RWPE2 (cell line): ENCODE results near the gene TTC28.

ENCODE experiments used
- ATAC-seq: fragments of 200-7000 bp; cut with Tn5 transposase; 3 replicates; pipeline ENCODE4 v1.9.1; 2021; ENCODE audit warnings: low read depth
- DNase-seq: peaks from one replicate; pipeline ENCODE4 v3.0.0-alpha.2; 2020; ENCODE audit warnings: low spot score
- H3K27ac ChIP-seq: fragments of 450-650 bp; 2 replicates; pipeline ENCODE4 v1.5.1; 2017; ENCODE audit warnings: mild to moderate bottlenecking; ENCODE audit not compliant: poor library complexity, severe bottlenecking
- H3K27me3 ChIP-seq: fragments of 250-450 bp; sonication (Bioruptor Pico); 2 replicates; pipeline ENCODE4 v1.5.1; 2021; ENCODE audit warnings: mild to moderate bottlenecking, moderate library complexity; ENCODE audit not compliant: insufficient read depth, poor library complexity, severe bottlenecking
- H3K36me3 ChIP-seq: fragments of 250-450 bp; sonication (Bioruptor Pico); 2 replicates; pipeline ENCODE4 v1.5.1; 2020; ENCODE audit warnings: low read depth, mild to moderate bottlenecking, moderate library complexity
- H3K4me1 ChIP-seq: fragments of 250-450 bp; sonication (Bioruptor Pico); 2 replicates; pipeline ENCODE4 v1.5.1; 2021; ENCODE audit warnings: mild to moderate bottlenecking, moderate library complexity; ENCODE audit not compliant: insufficient read depth, poor library complexity, severe bottlenecking
- H3K4me3 ChIP-seq: fragments of 250-450 bp; sonication (Bioruptor Pico); 2 replicates; pipeline ENCODE4 v1.5.1; 2021; ENCODE audit warnings: mild to moderate bottlenecking, moderate library complexity; ENCODE audit not compliant: severe bottlenecking
- H3K9me3 ChIP-seq: fragments of 250-450 bp; sonication (Bioruptor Pico); 2 replicates; pipeline ENCODE4 v1.5.1; 2021; ENCODE audit warnings: mild to moderate bottlenecking, moderate library complexity; ENCODE audit not compliant: severe bottlenecking
- CTCF ChIP-seq: fragments of 450-650 bp; IDR thresholded peaks from one replicate; pipeline ENCODE4 v1.5.1; 2017; ENCODE audit warnings: mild to moderate bottlenecking, moderate library complexity; ENCODE audit not compliant: poor library complexity, severe bottlenecking

Gene TTC28

GRCh38 chr22:27961680-27962079 lies 718.0 kb downstream of the TTC28 start:
- Histone ChIP-seq H3K36me3 (no peaks in the 10 kb centered on the region), H3K9me3 (no peaks in the 10 kb centered on the region), H3K4me3 (no peak overlapping the region), H3K27me3 (no peaks in the 10 kb centered on the region), H3K4me1 (no peaks in the 10 kb centered on the region), H3K27ac (no peak overlapping the region)
- ATAC-seq, result no peak
- no peak for TF ChIP-seq CTCF
- DNase-seq, result no peak

DNA sequence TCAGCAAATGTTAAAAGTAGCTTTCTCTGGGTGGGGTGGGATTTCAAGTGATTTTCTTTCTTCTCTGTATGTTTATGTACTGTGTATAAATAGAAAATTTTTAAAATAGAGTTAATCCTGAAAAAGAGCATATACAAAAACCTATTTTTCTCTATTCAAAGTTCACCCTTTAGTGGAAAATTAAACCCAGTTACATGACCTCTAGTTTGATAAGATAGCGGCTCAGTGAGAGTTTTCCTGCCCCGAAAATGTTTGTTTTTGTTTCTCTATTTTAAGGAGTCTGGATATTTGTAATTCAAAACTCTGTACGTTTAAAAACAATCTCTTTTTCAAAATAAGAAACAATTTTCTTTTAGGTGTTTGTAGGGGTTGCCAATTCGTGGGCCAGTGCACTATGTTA lies 718.5 kb downstream of the TTC28 start:
- H3K27me3 ChIP-seq, result no peaks in the 10 kb centered on the region
- H3K4me3 ChIP-seq, result no peak overlapping the region
- H3K27ac ChIP-seq, result no peak overlapping the region
- no peaks in the 10 kb centered on the region for H3K4me1 ChIP-seq
- no peak for TF ChIP-seq CTCF
- no peaks in the 10 kb centered on the region for H3K9me3 ChIP-seq
- no peaks in the 10 kb centered on the region for H3K36me3 ChIP-seq
- ATAC-seq, result no peak
- no peak for DNase-seq

- ATAC-seq (no peak), DNase-seq (no peak)
- H3K36me3 ChIP-seq, result no peaks in the 10 kb centered on the region
- no peak overlapping the region for H3K4me3 ChIP-seq
- no peak for TF ChIP-seq CTCF
- no peak overlapping the region for H3K27ac ChIP-seq
- H3K9me3 ChIP-seq, result no peaks in the 10 kb centered on the region
- no peaks in the 10 kb centered on the region for H3K27me3 ChIP-seq
- no peaks in the 10 kb centered on the region for H3K4me1 ChIP-seq
Measured at GRCh38 chr22:27959335-27960090, 720.1 kb downstream of the TTC28 start.

- no peak for TF ChIP-seq CTCF
- no peak overlapping the region for H3K27ac ChIP-seq
- no peaks in the 10 kb centered on the region for H3K4me1 ChIP-seq
- H3K27me3 ChIP-seq, result no peaks in the 10 kb centered on the region
- H3K9me3 ChIP-seq, result no peaks in the 10 kb centered on the region
- H3K36me3 ChIP-seq, result no peaks in the 10 kb centered on the region
- DNase-seq (no peak), ATAC-seq (no peak)
- no peak overlapping the region for H3K4me3 ChIP-seq
Measured at GRCh38 chr22:27952779-27953178, 726.9 kb downstream of the TTC28 start.

DNA sequence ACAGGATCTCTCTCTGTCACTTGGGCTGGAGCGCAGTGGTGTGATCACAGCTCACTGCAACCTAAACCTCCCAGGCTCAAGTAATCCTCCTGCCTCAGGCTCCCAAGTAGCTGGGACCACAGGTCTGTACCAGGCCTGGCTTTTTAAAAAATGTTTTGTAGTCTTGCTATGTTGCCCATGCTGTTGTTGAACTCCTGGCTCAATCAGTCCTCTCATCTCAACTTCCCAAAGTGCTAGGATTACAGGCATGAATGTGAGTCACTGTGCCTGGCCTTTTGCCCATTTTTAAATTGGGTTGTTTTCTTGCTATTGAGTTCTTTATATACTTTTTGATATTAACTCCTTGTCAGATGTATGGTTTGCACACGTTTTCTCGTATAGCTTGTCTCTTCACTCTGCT lies 727.5 kb downstream of the TTC28 start:
- H3K27ac ChIP-seq, result no peak overlapping the region

More for the DNA sequence above, 727.5 kb downstream of the TTC28 start:
- no peak overlapping the region for H3K4me3 ChIP-seq
- no peaks in the 10 kb centered on the region for H3K9me3 ChIP-seq
- H3K36me3 ChIP-seq, result no peaks in the 10 kb centered on the region
- H3K4me1 ChIP-seq, result no peaks in the 10 kb centered on the region
- no peaks in the 10 kb centered on the region for H3K27me3 ChIP-seq
- no peak for TF ChIP-seq CTCF
- no peak for ATAC-seq
- no peak for DNase-seq
